H9 (cell line): Measurements from ENCODE around the gene FAM81B. TPM values are rescaled to one million over a fixed set of nuclear protein-coding genes. Genes with fewer than 3 reads are reported as not detected.

Experiments
- DNase-seq: peaks from one replicate; pipeline ENCODE4 v3.0.0-alpha.2; 2017
- H2AFZ ChIP-seq: one replicate; pipeline ENCODE4 v1.6.1; 2013; ENCODE audit warnings: mild to moderate bottlenecking, low read length, control low read depth, moderate library complexity
- H2AK5ac ChIP-seq: 2 replicates; pipeline ENCODE4 v1.6.1; 2013; ENCODE audit warnings: low read length, control low read depth, mixed read lengths; ENCODE audit not compliant: insufficient read length
- H2BK120ac ChIP-seq: one replicate; pipeline ENCODE4 v1.6.1; 2013; ENCODE audit warnings: low read depth, mild to moderate bottlenecking, low read length, control low read depth, inconsistent platforms; ENCODE audit not compliant: poor library complexity, severe bottlenecking
- H2BK12ac ChIP-seq: 2 replicates; pipeline ENCODE4 v1.6.1; 2013; ENCODE audit warnings: low read length, control low read depth, mixed read lengths, low read depth; ENCODE audit not compliant: insufficient read length
- H2BK15ac ChIP-seq: 2 replicates; pipeline ENCODE4 v1.6.1; 2013; ENCODE audit warnings: low read depth, low read length, control low read depth
- H2BK20ac ChIP-seq: one replicate; pipeline ENCODE4 v1.6.1; 2013; ENCODE audit warnings: low read depth, mild to moderate bottlenecking, low read length, control low read depth, inconsistent platforms; ENCODE audit not compliant: poor library complexity, severe bottlenecking
- H2BK5ac ChIP-seq: 2 replicates; pipeline ENCODE4 v1.6.1; 2013; ENCODE audit warnings: low read length, control low read depth, mixed read lengths; ENCODE audit not compliant: insufficient read length
- H3K14ac ChIP-seq: 2 replicates; pipeline ENCODE4 v1.6.1; 2013; ENCODE audit warnings: low read length, control low read depth; ENCODE audit not compliant: insufficient read depth
- H3K18ac ChIP-seq: 2 replicates; pipeline ENCODE4 v1.6.1; 2013; ENCODE audit warnings: low read depth, mild to moderate bottlenecking, mixed read lengths, low read length, control low read depth; ENCODE audit not compliant: insufficient read length
- H3K23ac ChIP-seq: 2 replicates; pipeline ENCODE4 v1.6.1; 2013; ENCODE audit warnings: low read length, control low read depth, mixed read lengths, low read depth; ENCODE audit not compliant: insufficient read length
- H3K23me2 ChIP-seq: 2 replicates; pipeline ENCODE4 v1.6.1; 2013; ENCODE audit warnings: low read depth, mild to moderate bottlenecking, mixed read lengths, low read length, control low read depth; ENCODE audit not compliant: insufficient read length, poor library complexity, severe bottlenecking
- H3K27ac ChIP-seq: 2 replicates; pipeline ENCODE4 v1.5.1; 2013; ENCODE audit warnings: low read length, control low read depth, mixed read lengths, low read depth; ENCODE audit not compliant: insufficient read length
- H3K27me3 ChIP-seq: 2 replicates; pipeline ENCODE4 v1.6.1; 2013; ENCODE audit warnings: low read length, control low read depth, inconsistent platforms; ENCODE audit not compliant: insufficient read depth
- H3K4ac ChIP-seq: 2 replicates; pipeline ENCODE4 v1.6.1; 2013; ENCODE audit warnings: low read depth, mild to moderate bottlenecking, control low read depth, inconsistent platforms, low read length, moderate library complexity
- H3K4me1 ChIP-seq: 2 replicates; pipeline ENCODE4 v1.6.1; 2013; ENCODE audit warnings: low read length, control low read depth, inconsistent platforms; ENCODE audit not compliant: insufficient read depth
- H3K4me2 ChIP-seq: 2 replicates; pipeline ENCODE4 v1.6.1; 2013; ENCODE audit warnings: low read length, control low read depth, mixed read lengths; ENCODE audit not compliant: insufficient read length, insufficient read depth
- H3K56ac ChIP-seq: 2 replicates; pipeline ENCODE4 v1.6.1; 2013; ENCODE audit warnings: low read depth, mild to moderate bottlenecking, mixed read lengths, low read length, control low read depth; ENCODE audit not compliant: insufficient read length
- H3K79me1 ChIP-seq: 2 replicates; pipeline ENCODE4 v1.6.1; 2013; ENCODE audit warnings: low read depth, mild to moderate bottlenecking, moderate library complexity, low read length, control low read depth, inconsistent platforms; ENCODE audit not compliant: insufficient read depth, poor library complexity, severe bottlenecking
- H3K79me2 ChIP-seq: 2 replicates; pipeline ENCODE4 v1.6.1; 2013; ENCODE audit warnings: low read length, control low read depth, inconsistent platforms; ENCODE audit not compliant: insufficient read depth
- H3K9ac ChIP-seq: 2 replicates; pipeline ENCODE4 v1.6.1; 2013; ENCODE audit warnings: low read length, control low read depth, mixed read lengths; ENCODE audit not compliant: insufficient read length; ENCODE audit errors: extremely low read depth
- H3K9me3 ChIP-seq: one replicate; pipeline ENCODE4 v1.6.1; 2013; ENCODE audit warnings: low read depth, low read length, inconsistent platforms; ENCODE audit not compliant: control insufficient read depth
- H3T11ph ChIP-seq: one replicate; pipeline ENCODE4 v1.6.1; 2013; ENCODE audit warnings: mild to moderate bottlenecking, low read length, control low read depth, inconsistent platforms
- H4K20me1 ChIP-seq: one replicate; pipeline ENCODE4 v1.6.1; 2013; ENCODE audit not compliant: control insufficient read depth, insufficient read length, insufficient read depth
- H4K5ac ChIP-seq: 2 replicates; pipeline ENCODE4 v1.6.1; 2013; ENCODE audit warnings: low read depth, mild to moderate bottlenecking, mixed read lengths, low read length, control low read depth; ENCODE audit not compliant: insufficient read length
- H4K8ac ChIP-seq: replicated peaks from 2 replicates; pipeline ENCODE4 v1.6.1; 2013; ENCODE audit warnings: low read length, control low read depth, mixed read lengths, low read depth; ENCODE audit not compliant: insufficient read length
- H4K91ac ChIP-seq: 2 replicates; pipeline ENCODE4 v1.6.1; 2013; ENCODE audit warnings: low read depth, mild to moderate bottlenecking, moderate library complexity, mixed read lengths, low read length, control low read depth; ENCODE audit not compliant: insufficient read length
- H3K27ac Mint-ChIP-seq, 3 experiments: 2 replicates in 2 of 3; 3 replicates in 1 of 3; pipeline ENCODE4 v1.8.0; 2020 to 2021; ENCODE audit warnings: mixed read lengths in 3 of 3, mild to moderate bottlenecking in 1 of 3, moderate library complexity in 1 of 3
- H3K27me3 Mint-ChIP-seq: 2 replicates; pipeline ENCODE4 v1.8.0; 2021; ENCODE audit warnings: low read depth, mild to moderate bottlenecking, moderate library complexity, mixed read lengths
- H3K36me3 Mint-ChIP-seq, 3 experiments: 2 replicates in 2 of 3; 3 replicates in 1 of 3; pipeline ENCODE4 v1.8.0; 2020 to 2021; ENCODE audit warnings: low read depth in 3 of 3, mixed read lengths in 3 of 3; ENCODE audit not compliant: insufficient read depth in 1 of 3
- H3K4me1 Mint-ChIP-seq, 2 experiments: 2 replicates each; pipeline ENCODE4 v1.8.0; 2020; ENCODE audit warnings: mixed read lengths in 2 of 2
- H3K4me3 Mint-ChIP-seq, 2 experiments: 2 replicates in 1 of 2; 3 replicates in 1 of 2; pipeline ENCODE4 v1.8.0; 2020 to 2021; ENCODE audit warnings: mild to moderate bottlenecking in 2 of 2, mixed read lengths in 2 of 2, moderate library complexity in 1 of 2
- H3K9me3 Mint-ChIP-seq, 2 experiments: 2 replicates in 1 of 2; 3 replicates in 1 of 2; pipeline ENCODE4 v1.8.0; 2020; ENCODE audit warnings: mild to moderate bottlenecking in 2 of 2, mixed read lengths in 2 of 2, moderate library complexity in 1 of 2
- WGBS: extraction: QIAGEN DNeasy Blood & Tissue Kit; methylation state at CpG from one replicate; pipeline ENCODE4 v1.1.7; 2013; ENCODE audit warnings: missing lambda C conversion rate, low lambda C conversion rate, mixed read lengths; ENCODE audit not compliant: insufficient read length; ENCODE audit errors: extremely low coverage; 5-methylcytosine and 5-hydroxymethylcytosine counted together
- total RNA-seq: library from RNA; stranded (reverse); gene quantifications from 2 replicates; pipeline ENCODE4 v1.2.1, GENCODE V29; 2021
- TF ChIP-seq, protein P1 (sequence below): fragments of 200-600 bp; sonication (generic); conservative IDR thresholded peaks from 3 replicates; pipeline ENCODE4 v1.8.0; 2021; ENCODE audit warnings: antibody characterized with exemption, mild to moderate bottlenecking

The FAM81B gene
- total RNA-seq, 1 experiment from 2014 or later = not detected

DNA sequence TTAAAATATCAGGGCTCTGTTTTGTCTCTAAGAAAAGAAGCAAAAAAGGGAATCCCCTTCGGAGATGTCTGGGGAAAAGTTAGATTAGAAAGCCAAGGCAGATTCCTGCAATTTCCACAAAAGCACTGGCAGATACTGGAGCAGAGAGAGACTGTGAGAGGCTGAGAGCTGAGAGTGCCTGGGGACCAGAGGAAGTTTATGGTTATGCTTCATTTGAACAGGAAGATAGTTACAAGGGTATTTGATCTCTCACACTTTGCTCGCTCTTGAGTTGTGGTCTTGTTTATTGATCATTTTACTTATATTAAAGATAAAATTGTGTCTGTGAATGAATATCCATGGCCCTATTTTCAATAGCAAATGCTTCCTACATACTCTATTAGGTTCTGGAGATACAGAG, 32.8 kb upstream of the FAM81B start:
- no peak overlapping the region for H3K27ac Mint-ChIP-seq
- H3K79me2 ChIP-seq = no peaks in the 10 kb centered on the region
- peaks cover 5 to 7% of the 10 kb centered on the region in 2 experiments for H3K9me3 Mint-ChIP-seq
- H2BK120ac ChIP-seq = no peak overlapping the region
- no peaks in the 10 kb centered on the region for H4K20me1 ChIP-seq
- no peaks in the 10 kb centered on the region for H3K9me3 ChIP-seq
- H2AK5ac ChIP-seq = no peak overlapping the region
- H3K56ac ChIP-seq = no peak overlapping the region
- H3K4me1 Mint-ChIP-seq = no peaks in the 10 kb centered on the region
- no peak overlapping the region for H4K91ac ChIP-seq
- H4K8ac ChIP-seq = no peak overlapping the region
- H3K4me2 ChIP-seq = no peak overlapping the region
- TF ChIP-seq, protein P1, sequence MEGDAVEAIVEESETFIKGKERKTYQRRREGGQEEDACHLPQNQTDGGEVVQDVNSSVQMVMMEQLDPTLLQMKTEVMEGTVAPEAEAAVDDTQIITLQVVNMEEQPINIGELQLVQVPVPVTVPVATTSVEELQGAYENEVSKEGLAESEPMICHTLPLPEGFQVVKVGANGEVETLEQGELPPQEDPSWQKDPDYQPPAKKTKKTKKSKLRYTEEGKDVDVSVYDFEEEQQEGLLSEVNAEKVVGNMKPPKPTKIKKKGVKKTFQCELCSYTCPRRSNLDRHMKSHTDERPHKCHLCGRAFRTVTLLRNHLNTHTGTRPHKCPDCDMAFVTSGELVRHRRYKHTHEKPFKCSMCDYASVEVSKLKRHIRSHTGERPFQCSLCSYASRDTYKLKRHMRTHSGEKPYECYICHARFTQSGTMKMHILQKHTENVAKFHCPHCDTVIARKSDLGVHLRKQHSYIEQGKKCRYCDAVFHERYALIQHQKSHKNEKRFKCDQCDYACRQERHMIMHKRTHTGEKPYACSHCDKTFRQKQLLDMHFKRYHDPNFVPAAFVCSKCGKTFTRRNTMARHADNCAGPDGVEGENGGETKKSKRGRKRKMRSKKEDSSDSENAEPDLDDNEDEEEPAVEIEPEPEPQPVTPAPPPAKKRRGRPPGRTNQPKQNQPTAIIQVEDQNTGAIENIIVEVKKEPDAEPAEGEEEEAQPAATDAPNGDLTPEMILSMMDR = no peak
- no peak overlapping the region for H4K5ac ChIP-seq
- H2BK12ac ChIP-seq = no peak overlapping the region
- no peak overlapping the region for H3K4ac ChIP-seq
- no peak overlapping the region for H3K27ac ChIP-seq
- H2BK20ac ChIP-seq = no peak overlapping the region
- H3K4me1 ChIP-seq = no peaks in the 10 kb centered on the region
- H3K18ac ChIP-seq = no peak overlapping the region
- H2BK15ac ChIP-seq = no peak overlapping the region
- no peak overlapping the region for H3K23ac ChIP-seq
- no peak overlapping the region for H3K9ac ChIP-seq
- H2AFZ ChIP-seq = no peak overlapping the region
- no peak overlapping the region for H2BK5ac ChIP-seq
- no peaks in the 10 kb centered on the region for H3K79me1 ChIP-seq
- H3K27me3 ChIP-seq = no peaks in the 10 kb centered on the region
- no CpG with 5 or more reads among the region's 2 CpGs for WGBS
- DNase-seq = no peak
- no peak overlapping the region for H3T11ph ChIP-seq
- no peaks in the 10 kb centered on the region for H3K27me3 Mint-ChIP-seq
- H3K36me3 Mint-ChIP-seq = peaks cover 0 to 6% (median 4%) of the 10 kb centered on the region in 3 experiments; a peak in 4 of 7 replicates
- H3K14ac ChIP-seq = no peak overlapping the region
- H3K23me2 ChIP-seq = no peaks in the 10 kb centered on the region
- H3K4me3 Mint-ChIP-seq = no peak overlapping the region
